Heart right ventricle (tissue), 16 donors: ENCODE measurements around the gene ALDH3B1. TPM values are rescaled to one million over a fixed set of nuclear protein-coding genes. Genes with fewer than 3 reads are reported as not detected.
A peak's percentile ranks its signal among the peaks of the same experiment; 100 is the strongest.

Source experiments
- ATAC-seq, 8 donors: fragments of 200-7000 bp; cut with Tn5 transposase; one replicate each; pipeline ENCODE4 v1.9.1; 2020; ENCODE audit warnings: mild to moderate bottlenecking in 8 of 8, moderate library complexity in 8 of 8, moderate number of reproducible peaks in 1 of 8
- DNase-seq, 2 donors: peaks; one replicate each; pipeline ENCODE4 v3.0.0-alpha.2; 2020
- H3K27ac ChIP-seq, 10 donors: fragments of 200-600 bp; sonication (generic) in 2 of 10; one replicate each; pipeline versions ENCODE4 v1.5.0 to v1.8.0; 2020 to 2022; ENCODE audit warnings: mild to moderate bottlenecking in 3 of 10
- H3K27me3 ChIP-seq, 7 donors: fragments of 200-600 bp; one replicate each; pipeline ENCODE4 v1.8.0; 2021 to 2022; ENCODE audit warnings: mild to moderate bottlenecking in 2 of 7
- H3K36me3 ChIP-seq, 9 donors: fragments of 200-600 bp; sonication (generic) in 1 of 9; one replicate each; pipeline versions ENCODE4 v1.5.0 to v1.8.0; 2020 to 2022; ENCODE audit warnings: mild to moderate bottlenecking in 2 of 9
- H3K4me1 ChIP-seq, 9 donors: fragments of 200-600 bp; sonication (generic) in 1 of 9; one replicate each; pipeline versions ENCODE4 v1.5.0 to v1.8.0; 2020 to 2022; ENCODE audit warnings: mild to moderate bottlenecking in 4 of 9
- H3K4me3 ChIP-seq, 10 donors: fragments of 200-600 bp; sonication (generic) in 2 of 10; one replicate each; pipeline versions ENCODE4 v1.5.0 to v1.8.0; 2020 to 2022; ENCODE audit warnings: mild to moderate bottlenecking in 7 of 10, moderate library complexity in 2 of 10
- H3K9me3 ChIP-seq, 11 donors: fragments of 200-600 bp in 10 of 11; sonication (generic) in 2 of 11; one replicate each; pipeline versions ENCODE4 v1.5.0 to v1.8.0; 2013 to 2022; ENCODE audit warnings: mild to moderate bottlenecking in 2 of 11, control low read depth in 1 of 11, moderate library complexity in 1 of 11
- CTCF ChIP-seq, 9 donors: fragments of 200-600 bp; sonication (generic) in 2 of 9; IDR thresholded peaks; one replicate each; pipeline versions ENCODE4 v1.5.0 to v1.8.0; 2021 to 2022; ENCODE audit warnings: antibody characterized with exemption in 9 of 9, mild to moderate bottlenecking in 5 of 9, moderate library complexity in 1 of 9
- WGBS, 2 donors: extraction: QIAGEN DNeasy Blood & Tissue Kit; methylation state at CpG; one replicate each; pipeline ENCODE4 v1.1.7; 2013; ENCODE audit warnings: inconsistent platforms in 1 of 2; 5-methylcytosine and 5-hydroxymethylcytosine counted together
- intact Hi-C, 10 donors: fragments of 100-400 bp; cut with DNase I; formaldehyde crosslinking; loops; one replicate each; pipeline versions ENCODE4 v1.11.1 to v1.14.2; 2022
- polyA plus RNA-seq, 2 donors: library from polyadenylated mRNA; stranded (reverse); fragments of 200-250 nt; gene quantifications; one replicate each; pipeline ENCODE4 v1.2.3, GENCODE V29; 2013
- total RNA-seq, 10 donors: library from RNA; stranded (reverse); fragmentation: NEBNext Ultra II Directional in 3 of 10; extraction: Animal tissue kit (Norgen Biotek cat#: 25700) in 3 of 10; gene quantifications; one replicate each; pipeline versions ENCODE4 v1.2.1 to v1.2.4, GENCODE V29; 2021 to 2023
- donor health status: Arrhythmogenic right ventricular cardiomyopathy.
- donor health status: ischemic (EF 13 %, LVEDD 7.1; RV severe dilation, severe dysfunction).
- donor health status: healthy with polysubstance abuse.
- donor health status: DM: no; HTN: yes; CAD: no.
- donor health status: DM: no; HTN: no; CAD: no.
- donor health status: ischemic (EF 25% LVEDD 6.9; RV normal size, moderate dysfunction).
- donor health status: ischemic (EF 25% LVEDD 5.7; RV mildly dilated, moderate dysfunction).
- donor health status: healthy.
- donor health status: DM: yes; HTN: yes; CAD: no.
- donor health status: Ischemic cardiomyopathy.
- donor health status: ischemic (EF 35%, LVEDD 5.7; RV mildly dilated, moderate dysfunction).
- donor health status: nonischemic (EF 11% LVEDD 7.7; RV severe dilation, severe dysfunction).
- donor health status: DM: yes; HTN: yes; CAD: no.
- donor health status: PGD.
- donor health status: ischemic (EF 29% LVEDD 5.4; RV normal size, mild dysfunction).
- donor health status: nonischemic (EF 23%, LVEDD 6.1; RV moderate dilation, normal function).

The ALDH3B1 gene
- total and polyA plus RNA-seq, 12 donors, result 2.1 to 11.0 (median 4.3) TPM

DNA sequence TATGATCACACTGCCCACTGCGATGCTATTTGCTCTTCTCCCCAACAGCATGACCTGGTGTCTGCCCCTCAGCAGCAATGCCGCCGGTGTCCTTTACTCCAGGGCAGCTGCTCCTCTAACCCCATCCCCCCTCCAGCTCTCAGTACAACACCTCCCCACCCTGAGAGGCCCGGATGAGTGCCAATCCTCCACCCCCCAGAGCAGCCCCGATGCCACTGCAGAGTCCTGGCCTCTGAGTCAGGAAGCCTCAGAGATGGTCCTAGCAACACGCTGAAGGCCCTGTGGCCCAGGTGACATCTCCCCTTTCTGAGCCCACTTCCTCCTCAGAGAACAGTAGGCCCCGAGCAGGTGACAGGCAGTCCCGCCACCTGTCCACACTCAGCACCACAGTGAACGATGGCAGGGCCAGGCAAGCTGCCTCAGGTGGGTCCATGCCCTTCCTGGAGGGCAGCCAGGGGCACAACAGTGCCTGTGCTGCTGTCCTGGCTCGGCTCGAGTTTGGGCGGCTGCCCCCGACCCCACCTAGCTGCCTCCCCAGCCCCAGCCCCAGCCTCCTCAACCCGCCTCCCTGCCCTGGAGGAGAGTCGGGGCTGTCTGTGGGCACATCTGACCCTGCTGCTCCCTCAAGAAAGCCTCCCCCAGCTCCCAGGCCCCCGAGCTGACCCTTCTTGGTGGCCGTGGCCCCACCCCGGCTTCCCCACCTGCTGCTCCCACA is 16.4 kb downstream of the ALDH3B1 start:
- no peaks in the 10 kb centered on the region for H3K27me3 ChIP-seq
- H3K4me3 ChIP-seq, result no peak overlapping the region
- peaks cover 2 to 19% (median 11%) of the 10 kb centered on the region in 9 donors for H3K4me1 ChIP-seq
- peaks cover 0 to 47% (median 0%) of the 10 kb centered on the region in 9 donors for H3K36me3 ChIP-seq
- TF ChIP-seq CTCF (IDR thresholded peaks at IDR 0.05), result no peak
- no peak for ATAC-seq
- peaks cover 0 to 13% (median 0%) of the 10 kb centered on the region in 11 donors for H3K9me3 ChIP-seq
- intact Hi-C loops, result no loop called here
- no peak overlapping the region for H3K27ac ChIP-seq
- no peak for DNase-seq
- 85 to 90% methylated on average over 18 of the region's 18 CpGs for WGBS, 2 donors

- Histone ChIP-seq H3K4me1 (peaks cover 11 to 25% (median 22%) of the 10 kb centered on the region in 9 donors), H3K4me3 (no peak overlapping the region), H3K27ac (no peak overlapping the region), H3K36me3 (peaks cover 0 to 37% (median 0%) of the 10 kb centered on the region in 9 donors), H3K9me3 (peaks cover 0 to 13% (median 0%) of the 10 kb centered on the region in 11 donors), H3K27me3 (no peaks in the 10 kb centered on the region)
- DNase-seq, result no peak
- ATAC-seq, result no peak
- 92 to 95% methylated on average over 21 of the region's 21 CpGs for WGBS, 2 donors
- no peak for TF ChIP-seq CTCF (IDR thresholded peaks at IDR 0.05)
- intact Hi-C loops, result no loop called here
These were observed 17.5 kb downstream of the ALDH3B1 start for GRCh38 chr11:68027667-68028066.

- DNase-seq (no peak), ATAC-seq (no peak)
- peaks cover 0 to 12% (median 0%) of the 10 kb centered on the region in 11 donors for H3K9me3 ChIP-seq
- no peak overlapping the region for H3K27ac ChIP-seq
- TF ChIP-seq CTCF (IDR thresholded peaks at IDR 0.05), result no peak
- peaks cover 0 to 44% (median 0%) of the 10 kb centered on the region in 9 donors for H3K36me3 ChIP-seq
- intact Hi-C loops, result no loop called here
- H3K4me3 ChIP-seq, result no peak overlapping the region
- 86 to 91% methylated on average over 12 of the region's 12 CpGs for WGBS, 2 donors
- H3K4me1 ChIP-seq, result peaks cover 13 to 38% (median 30%) of the 10 kb centered on the region in 9 donors
- H3K27me3 ChIP-seq, result no peaks in the 10 kb centered on the region
These were observed 18.8 kb downstream of the ALDH3B1 start for GRCh38 chr11:68028802-68029545.

DNA sequence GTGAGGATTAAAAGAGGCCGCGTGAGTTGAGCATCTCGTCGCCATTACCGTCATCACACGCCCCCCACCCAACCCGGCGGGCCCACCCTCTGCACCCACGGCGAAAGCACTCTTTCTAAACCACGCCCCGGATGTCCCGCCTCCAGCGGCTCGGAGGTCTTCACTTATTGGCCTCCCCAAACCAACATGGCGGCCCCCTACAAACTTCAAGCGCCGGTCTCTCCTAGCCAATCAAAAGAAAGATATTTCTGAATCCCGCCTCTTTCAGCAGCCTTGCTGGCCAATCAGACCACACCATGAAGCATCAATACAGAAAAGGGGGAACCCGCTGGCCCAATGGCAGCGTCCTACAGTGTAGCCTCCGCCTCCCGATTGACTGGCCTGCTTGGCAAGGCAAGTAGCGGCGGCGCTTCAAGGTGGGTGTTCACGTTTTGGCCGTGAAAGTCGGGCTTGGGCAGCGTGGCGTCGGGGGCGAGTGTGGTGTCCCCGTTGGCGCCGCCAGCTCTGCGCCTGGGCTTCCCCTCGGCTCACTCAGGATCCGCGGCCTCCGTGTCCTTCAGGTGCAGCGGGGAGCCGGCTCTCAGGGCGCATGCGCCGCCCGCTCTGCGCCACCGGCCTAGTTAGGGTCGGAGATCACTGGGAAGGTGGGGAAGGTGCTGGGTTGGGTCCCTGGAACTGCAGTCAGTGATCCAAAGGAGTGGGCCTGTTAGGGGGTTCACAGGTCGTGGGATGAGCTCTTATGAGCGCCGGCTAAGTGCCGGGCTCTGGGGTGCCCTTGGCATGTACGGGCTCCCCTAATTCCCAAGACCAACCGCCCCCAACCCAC is 20.4 kb downstream of the ALDH3B1 start, which contains the start of gene NDUFS8:
TSS of gene NDUFS8 (plus strand) at position 364 of the 826 bp plus-strand sequence. CDS start 1,471 bp downstream, outside the sequence.
- ATAC-seq (peak; percentile 86 to 97 (median 94)), DNase-seq (peak; percentile 96 to 97)
- Histone ChIP-seq H3K9me3 (no peaks in the 10 kb centered on the region), H3K4me3 (peak within 1 kb of the TSS; percentile 54 to 96 (median 79)), H3K27me3 (no peaks in the 10 kb centered on the region), H3K36me3 (peaks cover 0 to 45% (median 0%) of the 10 kb centered on the region in 9 donors), H3K27ac (peak within 1 kb of the TSS; percentile 64 to 97 (median 92)), H3K4me1 (peaks cover 17 to 48% (median 34%) of the 10 kb centered on the region in 9 donors)
- WGBS, 2 donors, result 0 to 1% methylated on average over 56 of the region's 56 CpGs
- intact Hi-C loops, result loop anchor here in 3 of 10 donors (5.0 to 10.0 kb wide), 4 partner anchors 92 to 184 kb away; partner anchors contain the start of genes CHKA (in 2 of the 3) and KMT5B (in 1 of the 3)
- TF ChIP-seq CTCF (IDR thresholded peaks at IDR 0.05), result no peak
